Liver (tissue), 9 donors: ENCODE results near the gene RIC1. TPM values are rescaled to one million over a fixed set of nuclear protein-coding genes. Genes with fewer than 3 reads are reported as not detected.

ENCODE experiments used
- DNase-seq: peaks from one replicate; pipeline ENCODE4 v3.0.0-alpha.2; 2017; ENCODE audit warnings: low spot score
- H3K27ac ChIP-seq, 2 donors: one replicate each; pipeline ENCODE4 v1.7.0; 2013; ENCODE audit warnings: inconsistent platforms in 2 of 2, low read length in 2 of 2, control low read depth in 1 of 2, low read depth in 1 of 2, mild to moderate bottlenecking in 1 of 2
- H3K27me3 ChIP-seq, 4 donors: one replicate each; pipeline versions ENCODE4 v1.6.1 to v1.7.0; 2013; ENCODE audit warnings: low read length in 3 of 4, inconsistent platforms in 1 of 4, mild to moderate bottlenecking in 1 of 4, moderate library complexity in 1 of 4; ENCODE audit not compliant: control insufficient read depth in 4 of 4, insufficient read depth in 4 of 4
- H3K36me3 ChIP-seq, 4 donors: one replicate each; pipeline versions ENCODE4 v1.6.1 to v1.7.0; 2013; ENCODE audit warnings: low read length in 3 of 4, mild to moderate bottlenecking in 3 of 4, low read depth in 1 of 4, moderate library complexity in 1 of 4; ENCODE audit not compliant: control insufficient read depth in 4 of 4, insufficient read depth in 3 of 4
- H3K4me1 ChIP-seq, 4 donors: one replicate each; pipeline versions ENCODE4 v1.6.1 to v1.7.0; 2013; ENCODE audit warnings: low read length in 3 of 4, mild to moderate bottlenecking in 3 of 4, moderate library complexity in 1 of 4; ENCODE audit not compliant: control insufficient read depth in 4 of 4, insufficient read depth in 4 of 4
- H3K4me3 ChIP-seq, 3 donors: one replicate each; pipeline versions ENCODE4 v1.6.1 to v1.7.0; 2013; ENCODE audit warnings: low read length in 3 of 3, control low read depth in 1 of 3, low read depth in 1 of 3, mild to moderate bottlenecking in 1 of 3
- H3K9ac ChIP-seq, 2 donors: one replicate each; pipeline ENCODE4 v1.7.0; 2013; ENCODE audit warnings: low read length in 2 of 2, mild to moderate bottlenecking in 2 of 2, moderate library complexity in 2 of 2, control low read depth in 1 of 2, low read depth in 1 of 2
- H3K9me3 ChIP-seq, 4 donors: one replicate each; pipeline versions ENCODE4 v1.6.1 to v1.7.0; 2013; ENCODE audit warnings: low read length in 3 of 4; ENCODE audit not compliant: control insufficient read depth in 4 of 4
- EGR1 ChIP-seq, 2 donors: IDR thresholded peaks; 2 replicates each; pipeline ENCODE4 v1.6.1; 2016 to 2018; ENCODE audit warnings: antibody characterized with exemption in 2 of 2, low read depth in 2 of 2
- FOXA1 ChIP-seq: IDR thresholded peaks from 2 replicates; pipeline ENCODE4 v1.6.1; 2016; ENCODE audit warnings: antibody characterized with exemption
- FOXA2 ChIP-seq: IDR thresholded peaks from 2 replicates; pipeline ENCODE4 v1.6.1; 2016; ENCODE audit warnings: antibody characterized with exemption
- GABPA ChIP-seq, 2 donors: IDR thresholded peaks in 1 of 2; conservative IDR thresholded peaks in 1 of 2; 2 replicates each; pipeline ENCODE4 v1.6.1; 2016; ENCODE audit warnings: antibody characterized with exemption in 2 of 2, mild to moderate bottlenecking in 1 of 2, moderate library complexity in 1 of 2
- HNF4A ChIP-seq, 2 donors: conservative IDR thresholded peaks; 2 replicates each; pipeline ENCODE4 v1.6.1; 2016; ENCODE audit warnings: antibody characterized with exemption in 2 of 2, mild to moderate bottlenecking in 2 of 2
- HNF4G ChIP-seq: IDR thresholded peaks from 2 replicates; pipeline ENCODE4 v1.6.1; 2016; ENCODE audit warnings: antibody characterized with exemption
- JUND ChIP-seq, 2 donors: IDR thresholded peaks; 2 replicates each; pipeline ENCODE4 v1.6.1; 2016; ENCODE audit warnings: antibody characterized with exemption in 2 of 2
- MAX ChIP-seq: IDR thresholded peaks from 2 replicates; pipeline ENCODE4 v1.6.1; 2016; ENCODE audit warnings: antibody characterized with exemption
- NR2F2 ChIP-seq: IDR thresholded peaks from 2 replicates; pipeline ENCODE4 v1.6.1; 2016; ENCODE audit warnings: antibody characterized with exemption
- RAD21 ChIP-seq, 2 donors: IDR thresholded peaks; 2 replicates each; pipeline ENCODE4 v1.6.1; 2016; ENCODE audit warnings: antibody characterized with exemption in 2 of 2, mild to moderate bottlenecking in 2 of 2
- REST ChIP-seq: IDR thresholded peaks from 2 replicates; pipeline ENCODE4 v1.6.1; 2016; ENCODE audit warnings: antibody characterized with exemption, mild to moderate bottlenecking
- RXRA ChIP-seq, 2 donors: IDR thresholded peaks; 2 replicates each; pipeline ENCODE4 v1.6.1; 2017 to 2018; ENCODE audit warnings: antibody characterized with exemption in 2 of 2, mild to moderate bottlenecking in 1 of 2
- SP1 ChIP-seq: IDR thresholded peaks from 2 replicates; pipeline ENCODE4 v1.6.1; 2018; ENCODE audit warnings: antibody characterized with exemption, mild to moderate bottlenecking
- TAF1 ChIP-seq: conservative IDR thresholded peaks from 2 replicates; pipeline ENCODE4 v1.6.1; 2016; ENCODE audit warnings: antibody characterized with exemption, mild to moderate bottlenecking
- YY1 ChIP-seq: IDR thresholded peaks from 2 replicates; pipeline ENCODE4 v1.6.1; 2016; ENCODE audit warnings: antibody characterized with exemption, mild to moderate bottlenecking
- WGBS: extraction: QIAGEN DNeasy Blood & Tissue Kit; methylation state at CpG from one replicate; pipeline ENCODE4 v1.1.7; 2013; 5-methylcytosine and 5-hydroxymethylcytosine counted together
- polyA plus RNA-seq, 2 donors: library from polyadenylated mRNA; stranded (reverse) in 1 of 2; unstranded in 1 of 2; fragments of 200-250 nt in 1 of 2; fragments of >200 nt in 1 of 2; fragmentation: Nextera tagmentation in 1 of 2; extraction: Ambion mirVana in 1 of 2; gene quantifications; one replicate each; pipeline versions ENCODE4 v1.2.1 to v1.2.3, GENCODE V29; 2013 to 2015
- total RNA-seq, 2 donors: library from RNA; depleted of rRNA; stranded (reverse); fragments of >200 nt; gene quantifications; one replicate each; pipeline ENCODE4 v1.2.3, GENCODE V29; 2014
- TF ChIP-seq, protein P1 (sequence below): IDR thresholded peaks from 2 replicates; pipeline ENCODE4 v1.6.1; 2016; ENCODE audit warnings: antibody characterized with exemption
- donor health status: healthy.
- donor health status: healthy.
- donor health status: healthy.
- donor health status: healthy.
- donor health status: healthy.

RIC1 gene
- total and polyA plus RNA-seq, 4 donors = 4.1 to 25.8 (median 9.8) TPM

DNA sequence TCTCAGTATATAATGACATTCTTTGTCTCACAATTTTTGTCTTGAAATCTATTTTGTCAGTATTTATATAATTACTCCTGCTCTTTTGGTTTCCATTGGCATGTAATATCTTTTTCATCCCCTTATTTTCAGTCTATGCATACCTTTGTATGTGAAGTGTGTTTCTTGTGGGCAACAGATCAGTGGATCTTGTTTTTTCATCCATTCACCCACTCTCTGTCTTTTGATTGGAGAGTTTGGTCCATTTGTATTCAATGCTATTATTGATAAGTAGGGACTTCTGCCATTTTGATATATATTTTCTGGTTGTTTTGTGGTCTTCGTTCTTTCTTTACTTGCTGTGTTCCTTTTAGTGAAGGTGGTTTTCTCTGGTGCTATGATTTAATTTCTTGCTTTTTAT is 10.9 kb downstream of the RIC1 start (continued):
- TF ChIP-seq REST (no peak), HNF4G (no peak), SP1 (no peak), JUND (IDR thresholded peaks at IDR 0.05) (no peak), MAX (no peak), NR2F2 (no peak)
- TF ChIP-seq, protein P1, sequence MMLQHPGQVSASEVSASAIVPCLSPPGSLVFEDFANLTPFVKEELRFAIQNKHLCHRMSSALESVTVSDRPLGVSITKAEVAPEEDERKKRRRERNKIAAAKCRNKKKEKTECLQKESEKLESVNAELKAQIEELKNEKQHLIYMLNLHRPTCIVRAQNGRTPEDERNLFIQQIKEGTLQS = no peak

- Histone ChIP-seq H3K27me3 (no peaks in the 10 kb centered on the region), H3K4me1 (peaks cover 0 to 4% (median 0%) of the 10 kb centered on the region in 4 donors), H3K4me3 (no peak overlapping the region), H3K9me3 (no peaks in the 10 kb centered on the region), H3K27ac (no peak overlapping the region), H3K36me3 (no peaks in the 10 kb centered on the region), H3K9ac (no peak overlapping the region)
- no peak for TF ChIP-seq GABPA (IDR thresholded peaks at IDR 0.05 in 1 of 2, conservative IDR thresholded peaks at IDR 0.05 in 1 of 2)
- TF ChIP-seq JUND (IDR thresholded peaks at IDR 0.05) = no peak
- TF ChIP-seq HNF4G = no peak
- no peak for TF ChIP-seq MAX
- TF ChIP-seq TAF1 = no peak
- no peak for TF ChIP-seq RAD21 (IDR thresholded peaks at IDR 0.05)
- no peak for TF ChIP-seq FOXA1
- TF ChIP-seq FOXA2 = no peak
- TF ChIP-seq EGR1 (IDR thresholded peaks at IDR 0.05; ENCODE audit: low read depth in 2 of 2) = no peak
- TF ChIP-seq YY1 = no peak
- TF ChIP-seq HNF4A (conservative IDR thresholded peaks at IDR 0.05) = no peak
- TF ChIP-seq RXRA (IDR thresholded peaks at IDR 0.05) = no peak
- TF ChIP-seq, protein P1 = no peak
- TF ChIP-seq REST = no peak
- TF ChIP-seq NR2F2 = no peak
- WGBS = 96% methylated on average over 2 of the region's 2 CpGs
- no peak for DNase-seq
These were observed 13.3 kb downstream of the RIC1 start for GRCh38 chr9:5642170-5642569.
